ENCODE measurements around the gene TERT.
"Not testable (repeated sequence)": the region's sequence is repeated elsewhere in the genome, so short reads cannot be mapped to it uniquely, and the experiment has no call there.

The TERT gene

DNA sequence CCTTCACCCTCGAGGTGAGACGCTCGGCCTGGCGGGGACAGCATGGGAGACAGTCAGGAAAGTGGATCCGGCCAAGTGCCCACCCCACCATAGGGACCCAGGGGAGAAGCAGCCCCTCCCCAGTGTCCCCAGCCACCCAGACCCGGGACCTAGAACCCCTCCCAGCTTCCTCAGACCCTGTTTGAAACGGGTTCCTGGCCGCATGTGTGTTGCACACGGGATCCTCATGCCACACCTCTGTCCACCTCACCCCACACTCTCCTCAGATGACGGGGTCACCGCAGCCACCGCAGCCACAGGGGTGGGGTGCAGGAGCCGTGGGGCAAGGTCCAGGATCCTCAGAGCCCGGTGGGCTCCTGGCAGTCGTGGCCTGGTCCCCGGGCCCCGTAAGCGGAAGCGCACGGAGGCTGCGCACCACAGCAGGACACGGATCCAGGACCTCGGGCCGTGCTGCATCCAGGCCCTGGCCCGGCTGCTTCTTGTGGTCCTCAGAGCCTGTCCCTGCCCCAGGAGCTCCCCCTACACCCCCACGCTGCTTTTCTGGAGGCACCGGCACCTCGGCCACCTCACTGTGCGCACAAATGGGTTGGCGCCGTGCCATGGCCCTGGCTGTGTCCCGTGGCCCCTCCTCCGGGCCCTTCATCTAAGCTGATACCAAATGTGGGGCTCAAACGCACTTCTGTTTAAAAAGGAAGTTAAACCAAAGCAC is 15.3 kb downstream of the TERT start:
- no peak for DNase-seq (ENCODE audit: low read depth in 2 of 2, low spot score in 1 of 2)

DNA sequence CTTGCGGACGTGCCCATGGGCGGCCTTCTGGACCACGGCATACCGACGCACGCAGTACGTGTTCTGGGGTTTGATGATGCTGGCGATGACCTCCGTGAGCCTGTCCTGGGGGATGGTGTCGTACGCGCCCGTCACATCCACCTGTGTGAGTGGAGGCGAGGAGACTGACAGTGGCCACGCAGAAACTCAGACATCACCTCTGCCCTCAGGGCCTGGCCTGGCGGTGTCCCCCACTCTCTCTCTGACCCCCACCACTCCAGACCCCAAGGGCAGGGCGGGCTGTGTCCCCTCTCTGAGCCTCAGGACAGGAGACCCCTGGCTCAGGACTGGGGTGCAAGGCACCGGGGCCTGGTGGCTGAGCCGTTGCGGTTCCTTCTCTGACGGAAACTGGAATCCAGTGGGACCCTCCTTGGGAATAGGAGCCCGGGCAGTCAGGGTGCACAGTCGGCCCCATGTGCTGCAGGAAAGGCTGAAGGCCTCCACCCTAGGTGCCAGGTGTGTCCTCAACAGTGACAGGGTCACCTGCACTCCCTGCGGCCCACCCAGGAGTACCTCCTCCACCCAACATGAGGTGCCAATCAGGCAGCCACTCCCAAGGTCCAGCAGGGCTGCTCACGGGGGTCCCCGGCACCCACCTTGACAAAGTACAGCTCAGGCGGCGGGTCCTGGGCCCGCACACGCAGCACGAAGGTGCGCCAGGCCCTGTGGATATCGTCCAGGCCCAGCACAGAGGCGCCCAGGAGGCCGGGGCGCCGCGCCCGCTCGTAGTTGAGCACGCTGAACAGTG is 16.0 kb downstream of the TERT start:
- DNase-seq (ENCODE audit: low read depth in 2 of 2, low spot score in 1 of 2) = no peak

GRCh38 chr5:1278216-1278615 is 16.7 kb downstream of the TERT start:
- no peak for DNase-seq (ENCODE audit: low read depth in 2 of 2, low spot score in 1 of 2)

DNA sequence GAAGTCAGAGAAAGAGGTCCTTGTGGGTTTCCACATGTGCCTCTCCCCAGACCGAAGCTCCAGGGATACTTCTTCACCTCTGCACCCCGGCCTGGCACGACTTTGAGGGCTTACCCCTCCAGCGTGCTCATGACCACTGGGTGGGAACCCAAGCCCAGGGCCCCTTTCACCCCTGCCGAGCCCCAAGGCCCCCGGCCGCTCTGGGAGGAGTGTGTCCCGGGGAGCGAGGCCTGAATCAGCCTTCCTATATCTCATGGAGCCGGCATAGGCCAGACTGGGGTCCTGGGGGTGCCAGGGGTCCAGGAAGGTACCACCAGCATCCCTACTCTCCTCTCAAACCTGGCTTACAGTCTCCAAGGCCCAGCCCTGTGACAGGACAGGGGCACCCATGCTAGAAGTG is 17.1 kb downstream of the TERT start:
- no peak for DNase-seq (ENCODE audit: low read depth in 2 of 2, low spot score in 1 of 2)

DNA sequence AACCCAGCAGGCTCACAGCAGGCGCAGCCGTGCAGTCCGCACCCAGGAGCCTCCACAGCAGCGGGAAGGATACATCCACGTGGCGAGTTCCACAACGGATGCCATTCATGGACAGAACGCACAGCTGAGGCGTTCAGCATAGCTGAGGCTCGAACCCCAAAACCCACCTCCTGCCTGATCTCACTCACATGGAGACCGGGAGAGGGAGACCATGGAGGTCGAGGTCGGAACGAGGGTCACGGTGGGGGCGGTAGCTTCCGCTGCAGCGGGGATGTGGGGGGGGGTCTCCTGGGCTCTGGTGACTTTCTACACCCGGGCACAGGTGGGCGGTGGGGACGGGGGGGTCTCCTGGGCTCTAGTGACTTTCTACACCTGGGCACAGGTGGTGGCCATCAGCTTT is 17.5 kb downstream of the TERT start:
- DNase-seq (ENCODE audit: low read depth in 2 of 2, low spot score in 1 of 2) = no peak

DNA sequence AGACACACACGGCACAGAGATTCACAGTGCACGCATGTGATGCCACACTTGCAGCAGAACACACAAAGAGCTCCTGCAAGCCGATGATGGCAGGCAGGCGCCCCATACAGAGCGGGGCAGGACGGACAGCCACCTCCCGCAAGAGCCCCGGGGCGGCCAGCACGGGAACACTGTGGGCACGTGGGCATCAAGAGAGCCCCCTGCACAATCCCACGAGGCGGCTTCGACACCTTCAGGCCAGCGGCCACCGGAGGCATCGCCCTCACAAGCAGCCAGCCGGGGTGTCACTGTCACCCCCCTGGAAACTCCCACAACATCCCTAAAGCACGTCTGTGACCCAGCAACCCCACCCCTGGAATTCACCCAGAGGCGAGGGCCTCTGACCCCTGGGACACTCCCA is 17.9 kb downstream of the TERT start:
- DNase-seq (ENCODE audit: low read depth in 2 of 2, low spot score in 1 of 2) = no peak

- not testable (repeated sequence) for DNase-seq (ENCODE audit: low read depth in 2 of 2, low spot score in 1 of 2)
These were observed 19.2 kb downstream of the TERT start for GRCh38 chr5:1275397-1276391.

DNA sequence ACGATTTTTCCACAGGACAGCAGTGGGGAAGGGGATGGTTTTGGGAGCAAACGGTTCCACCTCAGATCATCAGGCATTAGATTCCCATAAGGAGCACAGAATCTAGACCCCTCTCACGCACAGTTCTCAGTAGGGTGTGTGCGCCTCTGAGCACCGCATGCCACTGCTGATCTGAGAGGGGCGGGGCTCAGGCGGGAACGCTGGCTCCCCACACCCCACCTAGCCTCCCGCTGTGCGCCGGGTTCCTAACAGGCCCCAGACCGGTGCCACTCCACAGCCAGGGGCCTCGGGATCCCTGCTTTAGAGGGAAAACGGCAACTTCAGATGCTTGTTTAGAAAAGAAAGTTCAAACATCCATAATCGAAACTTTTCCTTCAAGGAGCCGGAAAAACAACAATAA is 20.4 kb downstream of the TERT start:
- no peak for DNase-seq (ENCODE audit: low read depth in 2 of 2, low spot score in 1 of 2)

GRCh38 chr5:1273745-1274144 is 21.1 kb downstream of the TERT start:
- DNase-seq (ENCODE audit: low read depth in 2 of 2, low spot score in 1 of 2) = no peak

DNA sequence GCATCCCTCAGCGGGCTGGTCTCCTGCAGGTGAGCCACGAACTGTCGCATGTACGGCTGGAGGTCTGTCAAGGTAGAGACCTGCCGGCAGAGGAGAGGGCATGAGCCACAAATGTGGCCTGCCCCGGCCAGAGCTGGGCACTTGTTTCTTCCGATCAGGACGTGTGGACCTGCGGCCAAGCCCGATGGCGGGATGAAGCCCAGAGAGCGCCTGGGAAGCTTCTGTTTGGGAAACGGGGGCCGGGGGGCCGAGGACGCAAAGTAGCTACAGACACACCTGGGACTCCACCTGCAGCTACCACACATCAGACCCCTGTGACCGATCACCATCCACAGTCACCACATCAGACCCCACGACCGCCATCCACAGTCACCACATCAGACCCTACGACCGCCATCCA is 22.7 kb downstream of the TERT start:
- DNase-seq (ENCODE audit: low read depth in 2 of 2, low spot score in 1 of 2) = no peak

DNA sequence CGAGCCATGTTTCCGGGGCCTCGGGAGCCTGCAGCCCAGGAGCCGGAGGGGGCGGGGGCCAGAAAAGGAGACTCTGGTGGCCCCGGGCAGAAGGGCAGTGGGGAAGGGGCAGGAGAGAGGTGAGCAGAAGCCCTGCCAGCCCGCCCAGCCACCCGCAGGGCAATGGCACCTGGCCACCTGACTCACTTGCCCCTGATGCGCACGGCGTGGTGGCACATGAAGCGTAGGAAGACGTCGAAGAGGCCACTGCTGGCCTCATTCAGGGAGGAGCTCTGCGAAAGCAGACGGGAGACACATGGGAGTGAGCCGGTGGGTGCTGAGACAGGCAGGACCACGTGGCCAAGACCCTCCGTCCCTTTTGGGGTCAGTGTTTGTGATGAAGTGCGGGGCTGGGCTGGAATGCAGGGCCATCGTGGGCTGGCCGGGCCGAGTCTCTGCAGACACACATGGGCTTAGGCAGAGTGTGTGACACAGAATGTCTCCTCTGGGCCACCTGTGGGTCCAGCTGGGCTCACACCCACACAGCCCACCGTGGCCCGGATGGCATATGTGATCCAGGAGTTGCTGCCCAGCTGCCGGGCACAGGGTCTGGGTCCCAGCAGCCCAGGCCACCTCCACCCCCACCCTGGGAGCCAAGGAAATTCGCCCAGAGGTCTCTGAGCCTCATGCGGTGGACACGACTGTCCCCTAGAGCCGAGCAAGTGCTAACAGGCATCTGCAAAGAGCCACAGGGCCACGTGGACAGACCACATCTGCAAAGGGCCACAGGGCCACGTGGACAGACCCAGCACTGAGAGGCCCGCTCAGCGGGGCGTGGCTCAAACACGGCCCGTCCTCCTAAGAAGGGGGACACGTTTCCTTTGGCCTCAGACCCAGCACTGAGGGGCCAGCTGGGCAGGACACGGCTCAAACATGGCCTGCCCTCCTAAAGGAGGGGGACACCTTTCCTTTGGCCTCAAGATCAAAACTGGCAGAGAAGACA is 23.6 kb downstream of the TERT start:
- no peak for DNase-seq (ENCODE audit: low read depth in 2 of 2, low spot score in 1 of 2)

DNA sequence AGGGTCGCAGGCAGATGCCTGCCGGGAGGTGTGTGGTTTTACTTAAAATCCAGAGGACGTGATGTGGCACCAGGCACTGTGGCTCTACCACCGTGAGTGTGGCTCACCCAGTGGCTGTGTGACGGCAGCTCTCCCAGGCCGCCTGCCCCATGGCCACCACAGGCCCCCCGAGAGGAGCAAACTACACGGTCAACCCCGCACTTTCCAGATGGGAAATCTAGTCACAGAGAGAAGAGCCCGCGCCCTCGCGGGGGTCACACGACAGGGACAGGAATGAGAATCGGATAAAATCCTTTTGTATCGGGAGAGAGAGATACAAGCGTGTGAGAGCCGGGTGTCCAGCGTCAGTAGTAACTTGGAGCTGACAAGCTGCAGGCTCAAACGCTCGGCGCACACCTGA is 24.4 kb downstream of the TERT start:
- no peak for DNase-seq (ENCODE audit: low read depth in 2 of 2, low spot score in 1 of 2)

- peak in 1 of 2 donors; percentile 6 for DNase-seq (ENCODE audit: low read depth in 2 of 2, low spot score in 1 of 2)
These were observed 26.2 kb downstream of the TERT start for GRCh38 chr5:1268666-1269065.

GRCh38 chr5:1268056-1268455 is 26.8 kb downstream of the TERT start:
- DNase-seq (ENCODE audit: low read depth in 2 of 2, low spot score in 1 of 2) = no peak

GRCh38 chr5:1267464-1267863 is 27.4 kb downstream of the TERT start:
- not testable (repeated sequence) for DNase-seq (ENCODE audit: low read depth in 2 of 2, low spot score in 1 of 2)

DNA sequence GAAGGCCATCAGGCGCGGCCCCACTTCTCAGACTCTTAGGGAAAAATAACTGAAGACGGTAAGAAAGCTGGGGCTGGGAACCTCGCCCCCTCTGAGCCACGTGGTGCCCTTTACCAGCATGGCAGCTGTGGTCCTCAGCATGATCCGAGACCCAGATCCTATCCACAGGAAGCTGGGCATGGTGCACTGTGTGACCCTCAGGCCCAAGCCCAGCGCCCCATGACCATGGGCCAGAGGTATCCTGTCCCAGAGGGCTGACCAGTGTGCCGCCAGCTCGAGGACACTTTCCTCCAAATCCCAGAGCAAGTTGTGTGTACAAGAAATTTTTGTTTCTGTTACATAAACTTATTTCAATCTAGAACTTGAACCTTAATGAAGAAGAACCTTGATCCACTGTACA is 28.1 kb downstream of the TERT start:
- DNase-seq (ENCODE audit: low read depth in 2 of 2, low spot score in 1 of 2) = no peak

DNA sequence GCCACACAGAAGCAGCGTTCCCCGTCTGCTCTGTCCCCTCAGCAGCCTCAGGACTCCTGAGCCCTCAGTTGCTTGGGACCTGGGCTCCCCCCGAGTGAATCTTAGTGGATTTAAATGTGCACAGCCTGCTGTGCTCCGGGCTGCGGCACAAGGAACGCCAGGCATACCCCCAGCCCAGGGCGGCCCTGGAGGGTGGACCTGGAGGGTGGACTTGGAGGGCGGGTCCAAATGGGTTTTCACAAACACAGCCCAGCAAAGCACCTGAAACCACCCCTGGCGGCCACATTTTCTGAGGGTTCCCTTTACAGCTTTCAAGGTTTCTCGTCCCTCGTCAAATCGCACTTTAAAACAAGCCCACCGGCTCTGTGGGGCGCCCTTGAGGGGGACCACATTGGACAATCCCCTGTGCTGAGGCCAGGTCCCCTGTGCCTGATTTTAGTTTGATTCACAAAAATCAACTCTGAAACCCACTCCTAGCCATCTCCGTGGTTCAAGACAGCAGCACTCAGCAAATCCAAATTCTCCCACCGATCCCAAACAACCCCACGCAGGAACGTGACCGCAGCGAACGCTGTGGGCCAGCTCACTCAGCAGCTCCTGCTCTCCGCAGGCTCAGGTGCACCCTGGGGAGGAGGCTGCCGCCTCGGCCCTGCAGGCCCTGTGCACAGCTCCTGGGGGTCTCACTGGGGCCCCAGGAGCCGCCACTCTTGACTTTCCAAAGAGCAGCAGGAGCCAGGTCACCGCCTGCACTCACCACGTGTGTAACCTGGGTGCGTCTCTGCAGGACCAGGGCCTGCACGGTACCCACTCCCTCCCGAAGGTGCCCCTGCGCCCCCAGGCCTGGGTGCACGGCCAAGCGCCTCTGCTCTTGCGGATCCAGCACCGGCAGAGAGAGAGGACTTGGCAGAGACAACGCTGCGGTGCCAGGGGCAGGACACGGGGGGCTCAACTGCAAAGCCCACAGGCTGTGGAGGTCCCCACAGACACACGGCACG is 29.1 kb downstream of the TERT start:
- DNase-seq (ENCODE audit: low read depth in 2 of 2, low spot score in 1 of 2) = no peak

GRCh38 chr5:1265026-1265425 is 29.8 kb downstream of the TERT start:
- no peak for DNase-seq (ENCODE audit: low read depth in 2 of 2, low spot score in 1 of 2)

- DNase-seq (ENCODE audit: low read depth in 2 of 2, low spot score in 1 of 2) = no peak
These were observed 30.7 kb downstream of the TERT start for GRCh38 chr5:1264211-1264610.
